OCI-LY7 (cell line): ENCODE results near the gene EPSTI1. TPM values are rescaled to one million over a fixed set of nuclear protein-coding genes. Genes with fewer than 3 reads are reported as not detected.

Experiments used
- BruUV-seq: library from RNA; stranded (reverse); fragments of 400-500 nt; replicated peaks from 2 replicates; lab custom pipeline; 2021; lab: Mats Ljungman, UMichigan
- CTCF ChIA-PET: fragments of 300-600 bp; sonication (Branson Sonifier 250); formaldehyde crosslinking; loops from one replicate; lab custom pipeline; 2022; ENCODE audit warnings: antibody characterized with exemption; ENCODE audit not compliant: unreplicated experiment; lab: Charles Lee
- POLR2A ChIA-PET: fragments of 300-600 bp; sonication (Branson Sonifier 250); formaldehyde crosslinking; loops from one replicate; lab custom pipeline; 2022; ENCODE audit warnings: antibody characterized with exemption; lab: Charles Lee
- DNase-seq: peaks from one replicate; pipeline ENCODE4 v3.0.0-alpha.2; 2015; ENCODE audit warnings: low spot score
- H2AFZ ChIP-seq: fragments of 200-600 bp; sonication (generic), shearing (Covaris generic); 2 replicates; pipeline ENCODE4 v1.6.1; 2014; ENCODE audit warnings: mild to moderate bottlenecking, antibody characterized with exemption, low read length, moderate library complexity
- H3K27ac ChIP-seq: fragments of 200-600 bp; sonication (generic); 2 replicates; pipeline ENCODE4 v1.5.1; 2014; ENCODE audit warnings: mixed run types, low read depth, mild to moderate bottlenecking, moderate library complexity, low read length, inconsistent platforms; ENCODE audit not compliant: poor library complexity, severe bottlenecking
- H3K36me3 ChIP-seq: fragments of 200-600 bp; sonication (generic); 2 replicates; pipeline ENCODE4 v1.6.1; 2014; ENCODE audit warnings: mild to moderate bottlenecking, antibody characterized with exemption, low read length, moderate library complexity, mixed read lengths; ENCODE audit not compliant: insufficient read depth
- H3K4me1 ChIP-seq: fragments of 200-600 bp; sonication (generic); 2 replicates; pipeline ENCODE4 v1.5.1; 2014; ENCODE audit warnings: mild to moderate bottlenecking, low read length; ENCODE audit not compliant: insufficient read depth, poor library complexity, severe bottlenecking
- H3K4me2 ChIP-seq: fragments of 200-600 bp; sonication (generic); 2 replicates; pipeline ENCODE4 v1.6.1; 2014; ENCODE audit warnings: mild to moderate bottlenecking, low read length
- H3K4me3 ChIP-seq: fragments of 200-600 bp; sonication (generic); 2 replicates; pipeline ENCODE4 v1.5.1; 2014; ENCODE audit warnings: mild to moderate bottlenecking, low read depth, low read length; ENCODE audit not compliant: poor library complexity, severe bottlenecking
- H3K79me2 ChIP-seq: fragments of 200-600 bp; sonication (generic); 2 replicates; pipeline ENCODE4 v1.6.1; 2016; ENCODE audit warnings: low read depth, mild to moderate bottlenecking, low read length, moderate library complexity, mixed read lengths; ENCODE audit not compliant: insufficient read depth
- H3K9me2 ChIP-seq: fragments of 200-600 bp; sonication (generic); 2 replicates; pipeline ENCODE4 v1.6.1; 2016; ENCODE audit warnings: mild to moderate bottlenecking, low read length, mixed read lengths; ENCODE audit not compliant: insufficient read depth
- H3K9me3 ChIP-seq: fragments of 200-600 bp; sonication (generic); 2 replicates; pipeline ENCODE4 v1.6.1; 2014; ENCODE audit warnings: mild to moderate bottlenecking, mixed run types, low read length, mixed read lengths
- H4K20me1 ChIP-seq: fragments of 200-600 bp; sonication (generic); 2 replicates; pipeline ENCODE4 v1.6.1; 2014; ENCODE audit warnings: mild to moderate bottlenecking, antibody characterized with exemption, low read length, moderate library complexity, mixed read lengths; ENCODE audit not compliant: insufficient read depth
- CTCF ChIP-seq: fragments of 200-600 bp; sonication (generic); conservative IDR thresholded peaks from 2 replicates; pipeline ENCODE4 v1.5.1; 2014; ENCODE audit warnings: mild to moderate bottlenecking, antibody characterized with exemption, low read length, moderate library complexity, mixed read lengths
- EZH2phosphoT487 ChIP-seq: fragments of 200-600 bp; sonication (generic); IDR thresholded peaks from 2 replicates; pipeline ENCODE4 v1.6.1; 2018; ENCODE audit warnings: low read depth, borderline replicate concordance, mild to moderate bottlenecking, mixed run types, antibody characterized with exemption, low read length, moderate library complexity, mixed read lengths
- intact Hi-C: fragments of 100-400 bp; cut with micrococcal nuclease; formaldehyde crosslinking; loops from one replicate; pipeline ENCODE4 v1.10.0; 2022; ENCODE audit not compliant: unreplicated experiment
- total RNA-seq, 2 experiments: library from RNA; depleted of rRNA in 1 of 2; stranded (reverse); fragments of >200 nt in 1 of 2; shearing (Covaris generic) in 1 of 2; gene quantifications; 2 replicates each; pipeline ENCODE4 v1.2.3, GENCODE V29; 2014 to 2022

The EPSTI1 gene
- total RNA-seq, 2 experiments from 2014 or later: 0.49 to 2.1 TPM

GRCh38 chr13:43031881-43032280 is 39.8 kb upstream of the EPSTI1 start:
- no TSS peak for BruUV-seq
- Histone ChIP-seq H3K4me2 (no peak overlapping the region), H3K27ac (no peak overlapping the region), H2AFZ (no peak overlapping the region), H3K4me1 (no peaks in the 10 kb centered on the region), H4K20me1 (no peaks in the 10 kb centered on the region), H3K79me2 (no peaks in the 10 kb centered on the region), H3K4me3 (no peak overlapping the region), H3K9me2 (no peaks in the 10 kb centered on the region), H3K9me3 (no peaks in the 10 kb centered on the region), H3K36me3 (no peaks in the 10 kb centered on the region)
- TF ChIP-seq CTCF: no peak
- TF ChIP-seq EZH2phosphoT487: no peak
- ChIA-PET POLR2A (interaction anchor here (0.7 kb wide), 1 partner anchor 116 kb away, joined by 4 read pairs; no protein-coding TSS in a partner anchor), CTCF (no interaction called here)
- DNase-seq: no peak
- intact Hi-C loops: no loop called here

- intact Hi-C loops: no loop called here
These were observed 38.5 kb upstream of the EPSTI1 start for GRCh38 chr13:43030548-43030947.

More at GRCh38 chr13:43030548-43030947, 38.5 kb upstream of the EPSTI1 start:
- H3K4me3 ChIP-seq: no peak overlapping the region
- H4K20me1 ChIP-seq: no peaks in the 10 kb centered on the region
- H3K4me2 ChIP-seq: no peak overlapping the region
- no peak for DNase-seq
- BruUV-seq: no TSS peak
- H3K4me1 ChIP-seq: no peaks in the 10 kb centered on the region
- H3K27ac ChIP-seq: no peak overlapping the region
- H3K36me3 ChIP-seq: no peaks in the 10 kb centered on the region
- H3K9me2 ChIP-seq: no peaks in the 10 kb centered on the region
- no peak for TF ChIP-seq EZH2phosphoT487
- no peak for TF ChIP-seq CTCF
- no peak overlapping the region for H2AFZ ChIP-seq
- CTCF ChIA-PET: no interaction called here
- POLR2A ChIA-PET: interaction anchor here (0.7 kb wide), 2 partner anchors 18 to 26 kb away, joined by 3 read pairs; no protein-coding TSS in a partner anchor
- H3K79me2 ChIP-seq: no peaks in the 10 kb centered on the region
- H3K9me3 ChIP-seq: no peaks in the 10 kb centered on the region
